HG03108 (cell line): ENCODE results near the gene SIGLEC6.

ENCODE experiments used
- ATAC-seq: cut with Tn5 transposase; IDR thresholded peaks from one replicate; pipeline ENCODE4 v1.9.1; 2021; ENCODE audit warnings: moderate library complexity; ENCODE audit not compliant: unreplicated experiment

Gene SIGLEC6

GRCh38 chr19:51531349-51532315 lies at the start of gene SIGLEC6:
Gene SIGLEC6 (minus strand): TSS chr19:51531670. CDS start chr19:51531648, 22 bp downstream.
- no peak for ATAC-seq

- ATAC-seq, result no peak
Observed at GRCh38 chr19:51576850-51577249, 45.4 kb upstream of the SIGLEC6 start.

- no peak for ATAC-seq
Observed at GRCh38 chr19:51573331-51573730, 41.9 kb upstream of the SIGLEC6 start.

GRCh38 chr19:51572908-51573307 lies 41.4 kb upstream of the SIGLEC6 start:
- ATAC-seq, result no peak

GRCh38 chr19:51572410-51572809 lies 40.9 kb upstream of the SIGLEC6 start:
- ATAC-seq, result no peak

- no peak for ATAC-seq
Observed at GRCh38 chr19:51571599-51571998, 40.1 kb upstream of the SIGLEC6 start.

- ATAC-seq, result peak; percentile 81
Observed at GRCh38 chr19:51570962-51571575, 39.6 kb upstream of the SIGLEC6 start, which contains the start of gene ZNF175. Gene ZNF175 (plus strand): TSS chr19:51571283. CDS start chr19:51573330, 2,047 bp downstream.

GRCh38 chr19:51568456-51568855 lies 37.0 kb upstream of the SIGLEC6 start:
- no peak for ATAC-seq

GRCh38 chr19:51567583-51567982 lies 36.1 kb upstream of the SIGLEC6 start:
- no peak for ATAC-seq

GRCh38 chr19:51566489-51567100 lies 35.1 kb upstream of the SIGLEC6 start:
- ATAC-seq, result no peak

GRCh38 chr19:51565583-51565982 lies 34.1 kb upstream of the SIGLEC6 start:
- ATAC-seq, result no peak

GRCh38 chr19:51564791-51565190 lies 33.3 kb upstream of the SIGLEC6 start:
- no peak for ATAC-seq

GRCh38 chr19:51560339-51560738 lies 28.9 kb upstream of the SIGLEC6 start:
- ATAC-seq, result no peak

GRCh38 chr19:51559240-51559639 lies 27.8 kb upstream of the SIGLEC6 start:
- ATAC-seq, result no peak

- ATAC-seq, result no peak
Observed at GRCh38 chr19:51552996-51553725, 21.7 kb upstream of the SIGLEC6 start.

GRCh38 chr19:51552608-51552995 lies 21.1 kb upstream of the SIGLEC6 start:
- ATAC-seq, result no peak

- ATAC-seq, result no peak
Observed at GRCh38 chr19:51551673-51552432, 20.4 kb upstream of the SIGLEC6 start.

GRCh38 chr19:51550848-51551672 lies 19.6 kb upstream of the SIGLEC6 start:
- no peak for ATAC-seq
